Mesendoderm (in vitro differentiated cells): ENCODE measurements around the gene SV2B.

Experiments used
- DNase-seq: peaks from one replicate; pipeline ENCODE4 v3.0.0; 2013
- H2AK5ac ChIP-seq: 2 replicates; pipeline ENCODE4 v1.6.1; 2013; ENCODE audit warnings: low read length, inconsistent platforms
- H2BK120ac ChIP-seq: 2 replicates; pipeline ENCODE4 v1.6.1; 2013; ENCODE audit warnings: low read depth, mild to moderate bottlenecking, low read length, moderate library complexity, mixed read lengths
- H2BK15ac ChIP-seq: replicated peaks from 2 replicates; pipeline ENCODE4 v1.6.1; 2013; ENCODE audit warnings: low read depth, mild to moderate bottlenecking, moderate library complexity
- H2BK5ac ChIP-seq: 2 replicates; pipeline ENCODE4 v1.6.1; 2013; ENCODE audit warnings: low read length, inconsistent platforms
- H3K18ac ChIP-seq: 2 replicates; pipeline ENCODE4 v1.6.1; 2013; ENCODE audit warnings: mild to moderate bottlenecking, low read length, mixed read lengths
- H3K23ac ChIP-seq: one replicate; pipeline ENCODE4 v1.6.1; 2013; ENCODE audit warnings: low read length
- H3K27ac ChIP-seq: 2 replicates; pipeline ENCODE4 v1.5.1; 2013; ENCODE audit warnings: low read depth, mild to moderate bottlenecking, inconsistent platforms, low read length, moderate library complexity
- H3K27me3 ChIP-seq: 2 replicates; pipeline ENCODE4 v1.6.1; 2013; ENCODE audit warnings: low read length, control low read depth, mild to moderate bottlenecking, inconsistent platforms; ENCODE audit not compliant: insufficient read depth, poor library complexity
- H3K36me3 ChIP-seq: 2 replicates; pipeline ENCODE4 v1.6.1; 2013; ENCODE audit warnings: low read length, inconsistent platforms; ENCODE audit not compliant: control insufficient read depth, insufficient read depth
- H3K4ac ChIP-seq: one replicate; pipeline ENCODE4 v1.6.1; 2013; ENCODE audit warnings: low read depth, mild to moderate bottlenecking, low read length, moderate library complexity
- H3K4me1 ChIP-seq: 2 replicates; pipeline ENCODE4 v1.6.1; 2013; ENCODE audit warnings: low read depth, low read length, inconsistent platforms; ENCODE audit not compliant: control insufficient read depth
- H3K4me2 ChIP-seq: 2 replicates; pipeline ENCODE4 v1.6.1; 2013; ENCODE audit warnings: low read length
- H3K4me3 ChIP-seq: 2 replicates; pipeline ENCODE4 v1.5.1; 2013; ENCODE audit warnings: mild to moderate bottlenecking, low read length
- H3K56ac ChIP-seq: one replicate; pipeline ENCODE4 v1.6.1; 2013; ENCODE audit warnings: low read length
- H3K79me1 ChIP-seq: 2 replicates; pipeline ENCODE4 v1.6.1; 2013; ENCODE audit warnings: low read length, inconsistent platforms
- H3K79me2 ChIP-seq: 2 replicates; pipeline ENCODE4 v1.6.1; 2013; ENCODE audit warnings: mild to moderate bottlenecking, low read length; ENCODE audit not compliant: control insufficient read depth, insufficient read depth
- H3K9ac ChIP-seq: 2 replicates; pipeline ENCODE4 v1.6.1; 2013; ENCODE audit warnings: low read length, inconsistent platforms
- H4K5ac ChIP-seq: one replicate; pipeline ENCODE4 v1.6.1; 2013; ENCODE audit warnings: low read length
- H4K8ac ChIP-seq: one replicate; pipeline ENCODE4 v1.6.1; 2013; ENCODE audit warnings: low read depth, mild to moderate bottlenecking, control low read depth, low read length, moderate library complexity
- WGBS: extraction: QIAGEN DNeasy Blood & Tissue Kit; methylation state at CpG from one replicate; pipeline ENCODE4 v1.1.7; 2013; ENCODE audit warnings: low lambda C conversion rate, missing lambda C conversion rate; ENCODE audit not compliant: insufficient coverage; ENCODE audit errors: extremely low coverage; 5-methylcytosine and 5-hydroxymethylcytosine counted together

SV2B gene

GRCh38 chr15:91151781-91152563 is 51.9 kb downstream of the SV2B start:
- DNase-seq: no peak
- Histone ChIP-seq H3K79me2 (no peaks in the 10 kb centered on the region), H3K27ac (no peak overlapping the region), H2BK120ac (no peak overlapping the region), H3K4me2 (no peak overlapping the region), H3K4me3 (no peak overlapping the region), H2BK15ac (no peak overlapping the region), H2BK5ac (no peak overlapping the region), H3K27me3 (no peaks in the 10 kb centered on the region), H4K5ac (no peak overlapping the region), H3K9ac (no peak overlapping the region), H3K18ac (no peak overlapping the region), H3K36me3 (no peaks in the 10 kb centered on the region), H3K4me1 (no peaks in the 10 kb centered on the region), H3K4ac (no peak overlapping the region), H3K79me1 (no peaks in the 10 kb centered on the region), H3K56ac (no peak overlapping the region), H2AK5ac (no peak overlapping the region), H4K8ac (no peak overlapping the region), H3K23ac (no peak overlapping the region)
- WGBS: no CpG with 5 or more reads among the region's 4 CpGs

- Histone ChIP-seq H3K4me3 (no peak overlapping the region), H3K9ac (no peak overlapping the region), H3K23ac (no peak overlapping the region), H2BK5ac (no peak overlapping the region), H3K4me1 (no peaks in the 10 kb centered on the region), H3K4ac (no peak overlapping the region), H2BK15ac (no peak overlapping the region), H3K27me3 (no peaks in the 10 kb centered on the region), H2BK120ac (no peak overlapping the region), H3K27ac (no peak overlapping the region), H3K56ac (no peak overlapping the region), H2AK5ac (no peak overlapping the region), H3K79me2 (no peaks in the 10 kb centered on the region), H3K36me3 (no peaks in the 10 kb centered on the region), H3K79me1 (no peaks in the 10 kb centered on the region), H4K5ac (no peak overlapping the region), H4K8ac (no peak overlapping the region), H3K18ac (no peak overlapping the region), H3K4me2 (no peak overlapping the region)
- no CpG with 5 or more reads among the region's 10 CpGs for WGBS
- no peak for DNase-seq
Observed at GRCh38 chr15:91152896-91153581, 53.0 kb downstream of the SV2B start.

GRCh38 chr15:91153954-91154353 is 53.9 kb downstream of the SV2B start:
- Histone ChIP-seq H3K56ac (no peak overlapping the region), H2BK120ac (no peak overlapping the region), H3K4me1 (no peaks in the 10 kb centered on the region), H2BK15ac (no peak overlapping the region), H3K4me3 (no peak overlapping the region), H3K27me3 (no peaks in the 10 kb centered on the region), H3K18ac (no peak overlapping the region), H3K23ac (no peak overlapping the region), H3K4me2 (no peak overlapping the region), H3K27ac (no peak overlapping the region), H2AK5ac (no peak overlapping the region), H4K8ac (no peak overlapping the region), H3K79me1 (no peaks in the 10 kb centered on the region), H4K5ac (no peak overlapping the region), H3K9ac (no peak overlapping the region), H3K4ac (no peak overlapping the region), H3K36me3 (no peaks in the 10 kb centered on the region), H3K79me2 (no peaks in the 10 kb centered on the region), H2BK5ac (no peak overlapping the region)
- no peak for DNase-seq
- WGBS: no CpG with 5 or more reads among the region's 1 CpG

GRCh38 chr15:91156175-91156726 is 56.2 kb downstream of the SV2B start:
- H3K9ac ChIP-seq: no peak overlapping the region

GRCh38 chr15:91158415-91159394 is 58.6 kb downstream of the SV2B start:
- no CpG with 5 or more reads among the region's 7 CpGs for WGBS
- no peak overlapping the region for H3K4ac ChIP-seq
- no peak overlapping the region for H3K27ac ChIP-seq

More at GRCh38 chr15:91156175-91156726, 56.2 kb downstream of the SV2B start:
- H3K79me2 ChIP-seq: no peaks in the 10 kb centered on the region
- no peak overlapping the region for H3K56ac ChIP-seq
- no peak overlapping the region for H3K23ac ChIP-seq
- H2BK15ac ChIP-seq: no peak overlapping the region
- H3K27me3 ChIP-seq: no peaks in the 10 kb centered on the region
- H3K4me2 ChIP-seq: no peak overlapping the region
- no peak overlapping the region for H3K4me3 ChIP-seq
- no peaks in the 10 kb centered on the region for H3K36me3 ChIP-seq
- no peak for DNase-seq
- WGBS: no CpG with 5 or more reads among the region's 6 CpGs
- no peak overlapping the region for H3K4ac ChIP-seq
- H3K27ac ChIP-seq: no peak overlapping the region
- H4K5ac ChIP-seq: no peak overlapping the region
- no peak overlapping the region for H2AK5ac ChIP-seq
- no peak overlapping the region for H2BK120ac ChIP-seq
- no peak overlapping the region for H2BK5ac ChIP-seq
- H3K79me1 ChIP-seq: no peaks in the 10 kb centered on the region
- no peaks in the 10 kb centered on the region for H3K4me1 ChIP-seq
- no peak overlapping the region for H3K18ac ChIP-seq
- no peak overlapping the region for H4K8ac ChIP-seq

More at GRCh38 chr15:91158415-91159394, 58.6 kb downstream of the SV2B start:
- Histone ChIP-seq H3K79me2 (no peaks in the 10 kb centered on the region), H3K18ac (no peak overlapping the region), H2BK15ac (no peak overlapping the region), H2BK120ac (no peak overlapping the region), H3K4me1 (no peaks in the 10 kb centered on the region), H4K5ac (no peak overlapping the region), H2AK5ac (no peak overlapping the region), H3K23ac (no peak overlapping the region), H4K8ac (no peak overlapping the region), H3K9ac (no peak overlapping the region), H3K56ac (no peak overlapping the region), H3K79me1 (no peaks in the 10 kb centered on the region), H2BK5ac (no peak overlapping the region), H3K27me3 (no peaks in the 10 kb centered on the region), H3K36me3 (no peaks in the 10 kb centered on the region), H3K4me3 (no peak overlapping the region), H3K4me2 (no peak overlapping the region)
- DNase-seq: no peak
